OCI-LY3 (cell line): ENCODE data around the gene SPRY4.

Source experiments
- EZH2phosphoT487 ChIP-seq: fragments of 200-600 bp; shearing (Covaris generic); IDR thresholded peaks from 2 replicates; pipeline ENCODE4 v1.6.1; 2018; ENCODE audit warnings: antibody characterized with exemption, mixed run types, low read depth
- TF ChIP-seq, protein P1 (sequence below): fragments of 200-600, 300-600 bp; sonication (generic); IDR thresholded peaks from 2 replicates; pipeline ENCODE4 v1.5.1; 2014; ENCODE audit warnings: antibody characterized with exemption, low read length, low read depth

DNA sequence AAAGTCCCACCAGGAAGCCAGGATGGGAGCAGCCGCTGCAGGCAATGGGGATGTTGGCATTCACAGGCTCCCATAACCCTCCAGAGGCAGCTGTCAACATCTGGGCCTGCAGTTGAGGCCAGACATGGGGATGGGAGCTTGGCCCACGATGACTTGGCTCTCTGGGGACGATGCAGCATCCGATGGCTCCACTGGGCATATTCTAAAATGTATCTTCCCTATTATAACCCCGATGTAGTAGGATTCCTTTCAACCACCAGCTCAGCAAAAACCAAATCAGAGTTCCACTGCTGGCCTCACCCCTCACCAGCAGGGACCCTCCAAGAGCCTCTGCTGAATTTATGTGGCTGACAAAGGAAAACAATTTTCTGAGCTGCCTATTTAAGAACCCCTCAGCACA is 7.1 kb downstream of the SPRY4 start:
- TF ChIP-seq, protein P1, sequence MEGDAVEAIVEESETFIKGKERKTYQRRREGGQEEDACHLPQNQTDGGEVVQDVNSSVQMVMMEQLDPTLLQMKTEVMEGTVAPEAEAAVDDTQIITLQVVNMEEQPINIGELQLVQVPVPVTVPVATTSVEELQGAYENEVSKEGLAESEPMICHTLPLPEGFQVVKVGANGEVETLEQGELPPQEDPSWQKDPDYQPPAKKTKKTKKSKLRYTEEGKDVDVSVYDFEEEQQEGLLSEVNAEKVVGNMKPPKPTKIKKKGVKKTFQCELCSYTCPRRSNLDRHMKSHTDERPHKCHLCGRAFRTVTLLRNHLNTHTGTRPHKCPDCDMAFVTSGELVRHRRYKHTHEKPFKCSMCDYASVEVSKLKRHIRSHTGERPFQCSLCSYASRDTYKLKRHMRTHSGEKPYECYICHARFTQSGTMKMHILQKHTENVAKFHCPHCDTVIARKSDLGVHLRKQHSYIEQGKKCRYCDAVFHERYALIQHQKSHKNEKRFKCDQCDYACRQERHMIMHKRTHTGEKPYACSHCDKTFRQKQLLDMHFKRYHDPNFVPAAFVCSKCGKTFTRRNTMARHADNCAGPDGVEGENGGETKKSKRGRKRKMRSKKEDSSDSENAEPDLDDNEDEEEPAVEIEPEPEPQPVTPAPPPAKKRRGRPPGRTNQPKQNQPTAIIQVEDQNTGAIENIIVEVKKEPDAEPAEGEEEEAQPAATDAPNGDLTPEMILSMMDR = no peak
- no peak for TF ChIP-seq EZH2phosphoT487
